WTC11 (cell line): ENCODE data around the gene PRR14.

Experiments used
- CREM ChIP-seq: sonication (generic); formaldehyde crosslinking; IDR thresholded peaks from 2 replicates; pipeline ENCODE4 v1.8.1; 2022; ENCODE audit warnings: mild to moderate bottlenecking, missing genetic modification reagents, moderate library complexity
- JUN ChIP-seq: sonication (generic); formaldehyde crosslinking; IDR thresholded peaks from 2 replicates; pipeline ENCODE4 v1.8.0; 2023; ENCODE audit warnings: mild to moderate bottlenecking, missing genetic modification reagents
- TEAD4 ChIP-seq: sonication (generic); formaldehyde crosslinking; IDR thresholded peaks from 2 replicates; pipeline ENCODE4 v1.8.0; 2022; ENCODE audit warnings: mild to moderate bottlenecking, missing genetic modification reagents
- TF ChIP-seq, protein P1 (sequence below): sonication (generic); formaldehyde crosslinking; IDR thresholded peaks from 2 replicates; pipeline ENCODE4 v1.8.0; 2022; ENCODE audit warnings: mild to moderate bottlenecking, missing genetic modification reagents
- TF ChIP-seq, protein P2 (sequence below): fragments of 200-600 bp; IDR thresholded peaks from 2 replicates; pipeline ENCODE4 v1.8.0; 2022; ENCODE audit warnings: antibody characterized with exemption
- TF ChIP-seq, protein P3 (sequence below): sonication (generic); formaldehyde crosslinking; IDR thresholded peaks from 2 replicates; pipeline ENCODE4 v1.8.0; 2023; ENCODE audit warnings: mild to moderate bottlenecking, missing genetic modification reagents

DNA sequence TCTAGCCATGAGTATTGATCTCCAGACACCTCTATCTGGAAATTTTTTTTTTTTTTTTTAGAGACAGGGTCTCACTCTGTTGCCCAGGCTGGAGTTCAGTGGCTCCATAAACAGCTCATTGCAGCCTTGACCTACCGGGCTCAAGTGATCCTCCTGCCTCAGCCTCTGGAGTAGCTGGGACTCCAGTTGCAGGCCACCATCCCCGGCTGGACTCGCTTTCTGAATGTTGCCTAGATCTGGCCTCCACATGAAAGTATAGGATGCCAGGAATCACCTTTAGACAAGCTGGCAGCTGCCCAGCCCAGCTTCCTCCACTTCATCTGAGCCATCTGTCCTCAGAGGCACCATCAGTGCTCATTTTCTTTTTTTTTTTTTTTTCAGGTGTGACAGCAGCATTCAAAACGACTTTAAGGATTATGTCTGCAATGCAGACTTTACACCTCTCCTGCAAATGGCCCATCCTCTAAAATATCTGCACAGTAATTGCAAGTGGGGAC lies 6.4 kb upstream of the PRR14 start:
- TF ChIP-seq TEAD4 (CRISPR knock-in tag) (no peak), JUN (CRISPR knock-in tag) (no peak), CREM (no peak)
- TF ChIP-seq, protein P1, sequence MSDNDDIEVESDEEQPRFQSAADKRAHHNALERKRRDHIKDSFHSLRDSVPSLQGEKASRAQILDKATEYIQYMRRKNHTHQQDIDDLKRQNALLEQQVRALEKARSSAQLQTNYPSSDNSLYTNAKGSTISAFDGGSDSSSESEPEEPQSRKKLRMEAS (CRISPR knock-in tag): no peak
- TF ChIP-seq, protein P2, sequence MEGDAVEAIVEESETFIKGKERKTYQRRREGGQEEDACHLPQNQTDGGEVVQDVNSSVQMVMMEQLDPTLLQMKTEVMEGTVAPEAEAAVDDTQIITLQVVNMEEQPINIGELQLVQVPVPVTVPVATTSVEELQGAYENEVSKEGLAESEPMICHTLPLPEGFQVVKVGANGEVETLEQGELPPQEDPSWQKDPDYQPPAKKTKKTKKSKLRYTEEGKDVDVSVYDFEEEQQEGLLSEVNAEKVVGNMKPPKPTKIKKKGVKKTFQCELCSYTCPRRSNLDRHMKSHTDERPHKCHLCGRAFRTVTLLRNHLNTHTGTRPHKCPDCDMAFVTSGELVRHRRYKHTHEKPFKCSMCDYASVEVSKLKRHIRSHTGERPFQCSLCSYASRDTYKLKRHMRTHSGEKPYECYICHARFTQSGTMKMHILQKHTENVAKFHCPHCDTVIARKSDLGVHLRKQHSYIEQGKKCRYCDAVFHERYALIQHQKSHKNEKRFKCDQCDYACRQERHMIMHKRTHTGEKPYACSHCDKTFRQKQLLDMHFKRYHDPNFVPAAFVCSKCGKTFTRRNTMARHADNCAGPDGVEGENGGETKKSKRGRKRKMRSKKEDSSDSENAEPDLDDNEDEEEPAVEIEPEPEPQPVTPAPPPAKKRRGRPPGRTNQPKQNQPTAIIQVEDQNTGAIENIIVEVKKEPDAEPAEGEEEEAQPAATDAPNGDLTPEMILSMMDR: no peak
- TF ChIP-seq, protein P3, sequence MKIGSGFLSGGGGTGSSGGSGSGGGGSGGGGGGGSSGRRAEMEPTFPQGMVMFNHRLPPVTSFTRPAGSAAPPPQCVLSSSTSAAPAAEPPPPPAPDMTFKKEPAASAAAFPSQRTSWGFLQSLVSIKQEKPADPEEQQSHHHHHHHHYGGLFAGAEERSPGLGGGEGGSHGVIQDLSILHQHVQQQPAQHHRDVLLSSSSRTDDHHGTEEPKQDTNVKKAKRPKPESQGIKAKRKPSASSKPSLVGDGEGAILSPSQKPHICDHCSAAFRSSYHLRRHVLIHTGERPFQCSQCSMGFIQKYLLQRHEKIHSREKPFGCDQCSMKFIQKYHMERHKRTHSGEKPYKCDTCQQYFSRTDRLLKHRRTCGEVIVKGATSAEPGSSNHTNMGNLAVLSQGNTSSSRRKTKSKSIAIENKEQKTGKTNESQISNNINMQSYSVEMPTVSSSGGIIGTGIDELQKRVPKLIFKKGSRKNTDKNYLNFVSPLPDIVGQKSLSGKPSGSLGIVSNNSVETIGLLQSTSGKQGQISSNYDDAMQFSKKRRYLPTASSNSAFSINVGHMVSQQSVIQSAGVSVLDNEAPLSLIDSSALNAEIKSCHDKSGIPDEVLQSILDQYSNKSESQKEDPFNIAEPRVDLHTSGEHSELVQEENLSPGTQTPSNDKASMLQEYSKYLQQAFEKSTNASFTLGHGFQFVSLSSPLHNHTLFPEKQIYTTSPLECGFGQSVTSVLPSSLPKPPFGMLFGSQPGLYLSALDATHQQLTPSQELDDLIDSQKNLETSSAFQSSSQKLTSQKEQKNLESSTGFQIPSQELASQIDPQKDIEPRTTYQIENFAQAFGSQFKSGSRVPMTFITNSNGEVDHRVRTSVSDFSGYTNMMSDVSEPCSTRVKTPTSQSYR (CRISPR knock-in tag): no peak
